CD4-positive, alpha-beta T cell treated with Interleukin-15 for 4 hours (primary cell): ENCODE data around the gene DGKI.
"Not testable (repeated sequence)": the region's sequence is repeated elsewhere in the genome, so short reads cannot be mapped to it uniquely, and the experiment has no call there.

ENCODE experiments used
- DNase-seq: peaks from one replicate; pipeline ENCODE4 v3.0.0-alpha.2; 2020; ENCODE audit warnings: low spot score

DGKI gene

GRCh38 chr7:137835486-137836112, 11.2 kb downstream of the DGKI start:
- no peak for DNase-seq

DNA sequence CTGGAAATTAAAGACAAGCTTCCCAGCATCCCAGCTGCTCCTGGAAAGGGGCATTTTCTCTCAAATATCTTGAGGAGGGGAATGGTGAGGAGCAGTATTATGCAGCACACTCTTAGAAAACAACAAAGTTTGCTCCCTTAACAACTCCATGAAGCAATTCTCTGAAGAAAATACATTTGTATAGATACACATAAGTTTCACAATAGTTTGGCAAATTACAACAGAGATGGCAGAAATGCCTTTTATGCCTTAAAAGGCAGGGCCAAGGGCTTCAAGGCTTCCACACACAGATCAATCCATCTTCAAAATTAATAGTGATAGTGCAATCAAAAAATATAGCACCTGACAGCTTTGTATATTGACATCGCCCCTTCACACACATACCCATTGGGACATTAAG, 12.2 kb downstream of the DGKI start:
- DNase-seq: no peak

GRCh38 chr7:137832990-137833389, 13.8 kb downstream of the DGKI start:
- not testable (repeated sequence) for DNase-seq

DNA sequence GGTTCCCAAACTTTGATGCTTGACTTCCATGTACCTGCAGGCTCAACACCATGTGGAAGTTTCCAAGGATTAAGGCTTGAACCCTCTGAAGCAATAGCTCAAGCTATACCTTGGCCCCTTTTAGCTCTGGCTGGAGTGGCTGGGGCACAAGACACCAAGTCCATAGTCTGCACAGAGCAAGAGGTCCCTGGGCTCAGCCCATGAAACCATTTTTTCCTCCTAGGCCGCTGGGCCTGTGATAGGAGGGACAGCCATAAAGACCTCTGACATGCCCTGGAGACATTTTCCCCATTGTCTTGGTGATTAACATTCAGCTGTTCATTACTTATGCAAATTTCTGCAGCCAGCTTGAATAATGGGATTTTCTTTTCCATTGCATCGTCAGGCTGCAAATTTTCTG, 14.4 kb downstream of the DGKI start:
- no peak for DNase-seq

DNA sequence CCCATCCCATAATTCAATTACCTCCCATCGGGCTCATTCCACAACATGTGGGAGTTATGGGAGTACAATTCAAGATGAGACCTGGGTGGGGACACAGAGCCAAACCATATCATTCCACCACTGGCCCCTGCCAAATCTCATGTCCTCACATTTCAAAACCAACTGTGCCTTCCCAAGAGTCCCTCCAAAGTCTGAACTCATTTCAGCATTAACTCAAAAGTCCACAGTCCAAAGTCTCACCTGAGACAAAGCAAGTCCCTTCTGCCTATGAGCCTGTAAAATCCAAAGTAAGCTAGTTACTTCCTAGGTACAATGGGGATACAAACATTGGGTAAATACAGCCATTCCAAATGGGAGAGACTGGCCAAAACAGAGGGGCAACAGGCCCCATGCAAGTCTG, 15.2 kb downstream of the DGKI start:
- not testable (repeated sequence) for DNase-seq

GRCh38 chr7:137829337-137829992, 17.3 kb downstream of the DGKI start:
- DNase-seq: no peak

DNA sequence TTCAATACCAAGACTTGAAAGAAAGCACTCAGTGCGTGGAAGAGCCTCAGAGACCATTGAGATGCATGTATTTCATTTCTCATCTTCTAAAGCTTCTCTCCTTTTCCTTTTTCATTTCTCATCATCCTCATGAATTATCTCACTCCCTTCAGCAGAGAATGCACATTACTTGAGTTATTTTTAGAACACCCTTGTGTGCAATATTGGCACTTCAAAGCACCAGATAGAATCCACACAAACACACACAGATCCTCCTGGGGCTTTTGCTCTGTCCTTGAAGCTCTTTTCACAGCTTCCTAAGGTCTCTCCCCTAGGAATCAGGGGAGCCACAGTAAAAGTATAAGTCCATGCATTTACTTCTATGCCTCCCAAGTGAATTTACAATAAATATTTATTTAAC, 18.3 kb downstream of the DGKI start:
- DNase-seq: no peak

- no peak for DNase-seq
Measured at GRCh38 chr7:137825489-137825888, 21.3 kb downstream of the DGKI start.

GRCh38 chr7:137820677-137821420, 25.9 kb downstream of the DGKI start:
- DNase-seq: no peak

- DNase-seq: no peak
Measured at GRCh38 chr7:137820156-137820555, 26.6 kb downstream of the DGKI start.

- no peak for DNase-seq
Measured at GRCh38 chr7:137818036-137818435, 28.7 kb downstream of the DGKI start.

- DNase-seq: no peak
Measured at GRCh38 chr7:137816696-137817320, 30.0 kb downstream of the DGKI start.

- DNase-seq: no peak
Measured at GRCh38 chr7:137813541-137813940, 33.2 kb downstream of the DGKI start.

DNA sequence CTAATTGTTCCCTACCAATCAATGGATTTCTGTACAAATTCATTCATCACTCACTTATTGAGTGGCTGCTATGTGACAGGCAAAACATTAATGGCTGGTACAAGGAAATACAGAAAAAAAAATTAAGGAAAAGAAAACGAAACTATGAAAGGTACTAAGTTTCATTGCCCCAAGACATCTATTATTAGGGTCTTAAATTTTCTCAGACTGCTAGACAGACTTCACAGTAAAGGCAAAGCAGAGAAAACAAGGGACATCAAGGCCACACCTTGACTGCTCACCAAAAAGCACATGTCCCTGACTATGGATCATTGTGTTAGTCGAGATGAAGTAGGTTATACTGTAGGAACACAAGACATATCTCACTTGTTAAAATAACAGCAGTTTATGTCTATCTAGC, 36.5 kb downstream of the DGKI start:
- no peak for DNase-seq

GRCh38 chr7:137804836-137805235, 41.9 kb downstream of the DGKI start:
- no peak for DNase-seq

GRCh38 chr7:137801491-137801890, 45.3 kb downstream of the DGKI start:
- no peak for DNase-seq

GRCh38 chr7:137801003-137801402, 45.8 kb downstream of the DGKI start:
- DNase-seq: no peak

DNA sequence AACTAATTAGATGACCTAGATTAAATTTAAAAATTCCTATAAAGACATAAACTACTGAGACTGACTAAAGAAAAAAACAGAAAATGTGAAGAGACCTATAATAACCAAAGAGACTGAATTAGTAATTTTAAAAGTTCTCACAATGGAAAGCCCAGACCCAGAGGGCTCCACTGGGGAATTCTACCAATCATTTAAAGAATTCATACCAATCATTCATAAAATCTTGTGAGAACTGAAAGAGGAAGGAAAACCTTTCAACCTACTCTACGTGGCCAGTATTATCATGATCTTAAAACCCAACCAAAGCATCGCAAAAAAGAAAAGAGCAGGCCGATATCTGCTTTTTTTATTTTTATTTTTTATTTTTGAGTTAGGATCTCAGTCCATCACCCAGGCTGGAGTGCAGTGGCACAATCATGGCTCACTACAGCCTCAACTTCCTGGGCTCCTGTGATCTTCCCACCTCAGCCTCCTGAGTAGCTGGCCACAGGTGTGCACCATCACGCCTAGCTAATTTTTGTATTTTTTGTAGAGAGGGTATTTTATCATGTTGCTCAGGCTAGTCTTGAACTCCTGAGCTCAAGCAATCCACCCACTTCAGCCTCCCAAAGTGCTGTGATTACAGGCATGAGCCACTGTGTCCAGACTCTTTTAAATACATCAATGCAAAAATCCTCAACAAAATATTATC, 48.6 kb downstream of the DGKI start:
- no peak for DNase-seq

GRCh38 chr7:137795211-137795610, 51.6 kb downstream of the DGKI start:
- no peak for DNase-seq

GRCh38 chr7:137791930-137792329, 54.8 kb downstream of the DGKI start:
- no peak for DNase-seq

DNA sequence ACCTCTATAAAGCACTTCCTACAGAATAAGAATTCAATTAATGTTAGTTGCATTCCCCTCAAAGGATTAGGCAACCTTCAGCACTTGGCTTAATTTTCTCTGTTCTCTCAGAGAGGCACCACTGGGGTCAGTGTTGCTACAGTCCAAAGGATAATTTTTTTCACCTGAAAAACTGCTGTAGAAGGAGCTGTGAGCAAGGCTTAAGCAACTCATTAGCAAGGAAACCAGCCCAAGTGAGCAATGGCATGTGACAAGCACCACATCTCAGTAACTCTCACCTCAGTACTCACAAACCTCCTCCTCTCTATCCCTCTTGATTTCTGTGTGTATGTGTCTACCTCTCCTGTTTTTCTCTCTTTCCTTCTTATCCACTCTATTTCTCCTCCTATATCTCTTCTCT, 55.9 kb downstream of the DGKI start:
- DNase-seq: no peak

- no peak for DNase-seq
Measured at GRCh38 chr7:137789215-137789882, 57.4 kb downstream of the DGKI start.
